ENCODE data around the gene WDR93. TPM values are rescaled to one million over a fixed set of nuclear protein-coding genes. Genes with fewer than 3 reads are reported as not detected.

The WDR93 gene
- total RNA-seq, 4 donors from 2014 or later: 0.13 to 0.42 (median 0.17) TPM; not detected in 1

DNA sequence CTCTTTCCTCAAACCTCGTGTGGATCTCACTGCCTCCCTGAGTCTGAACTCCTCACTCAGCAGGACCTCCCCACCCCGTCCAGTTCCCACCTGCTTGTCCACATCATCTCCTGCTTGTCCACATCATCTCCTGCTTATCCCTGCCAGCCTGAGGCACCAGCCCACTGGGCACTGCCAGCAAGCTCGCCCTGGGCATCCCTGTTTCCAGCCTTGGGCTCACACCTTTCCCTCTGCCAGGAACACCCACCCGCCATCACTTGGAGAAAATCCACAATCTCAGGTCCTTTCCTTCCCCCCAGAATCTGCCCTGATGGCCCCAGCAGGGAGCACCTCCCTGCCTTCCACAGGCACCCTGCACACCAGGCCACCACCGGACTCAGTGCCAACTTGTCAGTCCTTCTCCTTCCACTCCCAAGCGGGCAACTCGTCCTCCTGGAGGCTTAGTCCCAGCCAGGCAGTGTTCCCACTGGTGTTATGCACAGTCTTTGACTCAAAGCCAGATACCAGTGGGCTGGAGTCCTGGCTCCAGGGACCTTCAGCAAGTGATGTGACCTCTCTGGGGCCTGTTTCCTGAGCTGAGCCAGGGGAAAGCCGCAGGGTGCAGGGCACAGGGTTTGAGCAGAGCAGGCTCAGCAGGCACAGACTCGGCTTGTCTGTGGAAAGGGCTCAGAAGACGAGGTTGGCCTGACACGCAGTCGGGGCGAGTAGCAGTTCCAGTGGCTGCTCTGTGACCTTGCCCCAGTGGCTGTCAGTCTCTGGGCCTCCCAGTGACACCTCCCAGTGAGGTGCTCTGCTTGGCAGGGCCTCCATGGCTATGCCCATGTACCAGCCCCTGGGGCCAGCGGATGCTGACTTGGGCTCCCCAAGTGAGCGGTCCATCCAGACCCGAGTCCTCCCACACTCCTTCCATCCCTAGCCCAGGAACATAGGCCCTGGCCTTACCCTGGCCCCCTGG is 76.0 kb downstream of the WDR93 start:
- 86% methylated on average over 7 of the region's 16 CpGs for WGBS
- TF ChIP-seq, protein P1, sequence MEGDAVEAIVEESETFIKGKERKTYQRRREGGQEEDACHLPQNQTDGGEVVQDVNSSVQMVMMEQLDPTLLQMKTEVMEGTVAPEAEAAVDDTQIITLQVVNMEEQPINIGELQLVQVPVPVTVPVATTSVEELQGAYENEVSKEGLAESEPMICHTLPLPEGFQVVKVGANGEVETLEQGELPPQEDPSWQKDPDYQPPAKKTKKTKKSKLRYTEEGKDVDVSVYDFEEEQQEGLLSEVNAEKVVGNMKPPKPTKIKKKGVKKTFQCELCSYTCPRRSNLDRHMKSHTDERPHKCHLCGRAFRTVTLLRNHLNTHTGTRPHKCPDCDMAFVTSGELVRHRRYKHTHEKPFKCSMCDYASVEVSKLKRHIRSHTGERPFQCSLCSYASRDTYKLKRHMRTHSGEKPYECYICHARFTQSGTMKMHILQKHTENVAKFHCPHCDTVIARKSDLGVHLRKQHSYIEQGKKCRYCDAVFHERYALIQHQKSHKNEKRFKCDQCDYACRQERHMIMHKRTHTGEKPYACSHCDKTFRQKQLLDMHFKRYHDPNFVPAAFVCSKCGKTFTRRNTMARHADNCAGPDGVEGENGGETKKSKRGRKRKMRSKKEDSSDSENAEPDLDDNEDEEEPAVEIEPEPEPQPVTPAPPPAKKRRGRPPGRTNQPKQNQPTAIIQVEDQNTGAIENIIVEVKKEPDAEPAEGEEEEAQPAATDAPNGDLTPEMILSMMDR (IDR thresholded peaks at IDR 0.05): no peak
- TF ChIP-seq POLR2AphosphoS5 (IDR thresholded peaks at IDR 0.05) (no peak), POLR2A (IDR thresholded peaks at IDR 0.05; ENCODE audit: low read depth) (no peak), EP300 (IDR thresholded peaks at IDR 0.05) (no peak)
- peaks cover 0 to 2% (median 0%) of the 10 kb centered on the region in 4 donors for H3K4me1 ChIP-seq
- no peak overlapping the region for H3K4me3 ChIP-seq
- no peaks in the 10 kb centered on the region for H3K9me3 ChIP-seq
- H3K27ac ChIP-seq (replicated peaks in 1 of 4): no peak overlapping the region
- no peak for DNase-seq (ENCODE audit: extremely low spot score)
- no peaks in the 10 kb centered on the region for H3K36me3 ChIP-seq
- intact Hi-C loops (cut with DNase I): no loop called here
- no peaks in the 10 kb centered on the region for H3K27me3 ChIP-seq

DNA sequence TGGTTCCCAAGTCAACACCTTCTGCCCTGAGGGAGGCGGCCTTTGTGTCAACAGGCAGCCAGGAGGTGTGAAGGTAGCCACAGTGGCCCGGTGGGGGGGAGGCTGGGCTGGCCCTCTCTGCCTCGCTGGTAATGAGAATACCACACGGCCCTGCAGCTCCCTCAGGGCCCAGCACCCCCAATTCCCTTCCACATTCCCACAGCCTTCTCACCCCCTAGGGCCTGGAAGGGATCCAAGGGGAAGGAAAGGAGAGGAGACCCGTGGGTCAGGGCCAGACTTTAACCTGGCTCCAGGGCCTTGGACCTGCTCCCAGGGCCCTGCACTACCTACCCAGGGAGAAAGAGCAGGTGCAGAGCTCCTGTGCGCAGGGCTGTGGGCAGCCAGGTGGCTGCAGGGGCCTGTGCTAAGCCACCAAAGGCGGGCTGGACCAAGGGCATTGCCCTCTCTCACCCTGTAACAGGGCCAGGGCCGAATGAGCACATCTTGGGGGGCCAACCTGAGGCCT is 76.9 kb downstream of the WDR93 start:
- WGBS: 72% methylated on average over 6 of the region's 8 CpGs
- H3K4me3 ChIP-seq: no peak overlapping the region
- no peaks in the 10 kb centered on the region for H3K9me3 ChIP-seq
- H3K36me3 ChIP-seq: no peaks in the 10 kb centered on the region
- no peak for DNase-seq (ENCODE audit: extremely low spot score)
- TF ChIP-seq POLR2AphosphoS5 (IDR thresholded peaks at IDR 0.05) (no peak), POLR2A (IDR thresholded peaks at IDR 0.05; ENCODE audit: low read depth) (no peak), EP300 (IDR thresholded peaks at IDR 0.05) (no peak)
- TF ChIP-seq, protein P1 (IDR thresholded peaks at IDR 0.05): no peak
- no peak overlapping the region for H3K27ac ChIP-seq (replicated peaks in 1 of 4)
- intact Hi-C loops (cut with DNase I): no loop called here
- H3K4me1 ChIP-seq: peaks cover 0 to 2% (median 0%) of the 10 kb centered on the region in 4 donors
- no peaks in the 10 kb centered on the region for H3K27me3 ChIP-seq

GRCh38 chr15:89768071-89768500 is 77.5 kb downstream of the WDR93 start:
- TF ChIP-seq EP300 (IDR thresholded peaks at IDR 0.05): no peak
- TF ChIP-seq, protein P1 (IDR thresholded peaks at IDR 0.05): no peak
- no peaks in the 10 kb centered on the region for H3K36me3 ChIP-seq
- no peak overlapping the region for H3K27ac ChIP-seq (replicated peaks in 1 of 4)
- 71% methylated on average over 6 of the region's 7 CpGs for WGBS
- no peaks in the 10 kb centered on the region for H3K27me3 ChIP-seq
- intact Hi-C loops (cut with DNase I): no loop called here
- no peaks in the 10 kb centered on the region for H3K9me3 ChIP-seq
- H3K4me1 ChIP-seq: peaks cover 0 to 2% (median 0%) of the 10 kb centered on the region in 4 donors
- H3K4me3 ChIP-seq: no peak overlapping the region
- DNase-seq (ENCODE audit: extremely low spot score): no peak

GRCh38 chr15:89769366-89769765 is 78.8 kb downstream of the WDR93 start:
- H3K27ac ChIP-seq (replicated peaks in 1 of 4): no peak overlapping the region
- DNase-seq (ENCODE audit: extremely low spot score): no peak
- no peaks in the 10 kb centered on the region for H3K9me3 ChIP-seq
- no peaks in the 10 kb centered on the region for H3K36me3 ChIP-seq
- H3K4me3 ChIP-seq: no peak overlapping the region
- H3K27me3 ChIP-seq: no peaks in the 10 kb centered on the region
- TF ChIP-seq POLR2AphosphoS5 (IDR thresholded peaks at IDR 0.05) (no peak), POLR2A (IDR thresholded peaks at IDR 0.05; ENCODE audit: low read depth) (no peak), EP300 (IDR thresholded peaks at IDR 0.05) (no peak)
- TF ChIP-seq, protein P1 (IDR thresholded peaks at IDR 0.05): no peak
- 91% methylated on average over 3 of the region's 3 CpGs for WGBS
- intact Hi-C loops (cut with DNase I): no loop called here
- H3K4me1 ChIP-seq: peaks cover 0 to 2% (median 0%) of the 10 kb centered on the region in 4 donors

Measured in esophagus muscularis mucosa (tissue), 4 donors.